CD4-positive, alpha-beta T cell treated with Interleukin-17A for 4 hours (primary cell): Measurements from ENCODE around the gene RASD2.
A peak's percentile ranks its signal among the peaks of the same experiment; 100 is the strongest.

Experiments
- DNase-seq: peaks from one replicate; pipeline ENCODE4 v3.0.0-alpha.2; 2020; ENCODE audit warnings: mixed read lengths

RASD2 gene

GRCh38 chr22:35519306-35520000 lies 21.2 kb upstream of the RASD2 start:
- DNase-seq: no peak

- DNase-seq: no peak
Measured at GRCh38 chr22:35521358-35522224, 19.0 kb upstream of the RASD2 start.

GRCh38 chr22:35522225-35523149 lies 18.1 kb upstream of the RASD2 start:
- no peak for DNase-seq

- no peak for DNase-seq
Measured at GRCh38 chr22:35523167-35523947, 17.3 kb upstream of the RASD2 start.

- DNase-seq: no peak
Measured at GRCh38 chr22:35524966-35525686, 15.5 kb upstream of the RASD2 start.

GRCh38 chr22:35525687-35526332 lies 14.8 kb upstream of the RASD2 start:
- no peak for DNase-seq

GRCh38 chr22:35526333-35526979 lies 14.2 kb upstream of the RASD2 start:
- no peak for DNase-seq

- DNase-seq: no peak
Measured at GRCh38 chr22:35528927-35529326, 11.7 kb upstream of the RASD2 start.

- no peak for DNase-seq
Measured at GRCh38 chr22:35530700-35531099, 9.9 kb upstream of the RASD2 start.

- no peak for DNase-seq
Measured at GRCh38 chr22:35531202-35531601, 9.4 kb upstream of the RASD2 start.

- no peak for DNase-seq
Measured at GRCh38 chr22:35531676-35532075, 9.0 kb upstream of the RASD2 start.

GRCh38 chr22:35533365-35534029 lies 7.1 kb upstream of the RASD2 start:
- DNase-seq: no peak

- DNase-seq: no peak
Measured at GRCh38 chr22:35534091-35534490, 6.5 kb upstream of the RASD2 start.

- DNase-seq: no peak
Measured at GRCh38 chr22:35537232-35537631, 3.4 kb upstream of the RASD2 start.

GRCh38 chr22:35538801-35539321 lies 1.8 kb upstream of the RASD2 start:
- DNase-seq: peak; percentile 43

GRCh38 chr22:35539487-35539886 lies 1.1 kb upstream of the RASD2 start:
- DNase-seq: no peak

GRCh38 chr22:35539910-35540594 lies 579 bp upstream of the RASD2 start:
- DNase-seq: peak; percentile 80

- no peak for DNase-seq
Measured at GRCh38 chr22:35541254-35541748, 670 bp downstream of the RASD2 start.
